ENCODE results near the gene CDKAL1.

The CDKAL1 gene

DNA sequence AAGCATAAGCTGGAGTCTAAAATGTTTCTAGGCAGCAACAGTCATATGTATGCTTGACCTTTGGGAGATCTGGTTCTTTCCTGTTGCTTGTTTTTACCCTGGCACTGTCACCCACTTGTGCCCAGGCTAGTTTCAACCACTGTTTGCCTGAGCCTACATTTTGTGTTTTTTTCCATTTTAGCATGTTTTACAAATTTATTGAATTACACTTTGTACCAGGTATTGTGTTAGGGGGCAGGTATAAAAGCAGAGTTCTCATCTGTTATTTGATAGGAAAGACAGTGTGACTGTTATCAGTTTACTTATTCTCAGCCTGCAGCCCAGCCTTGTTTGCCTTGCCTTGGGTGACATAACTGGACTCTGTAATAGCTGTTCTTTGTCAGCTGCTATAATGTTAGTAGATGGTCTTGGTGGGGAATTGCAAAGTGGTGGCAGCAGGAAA, 147.0 kb downstream of the CDKAL1 start:
- DNase-seq (ENCODE audit: low read depth) = no peak

DNA sequence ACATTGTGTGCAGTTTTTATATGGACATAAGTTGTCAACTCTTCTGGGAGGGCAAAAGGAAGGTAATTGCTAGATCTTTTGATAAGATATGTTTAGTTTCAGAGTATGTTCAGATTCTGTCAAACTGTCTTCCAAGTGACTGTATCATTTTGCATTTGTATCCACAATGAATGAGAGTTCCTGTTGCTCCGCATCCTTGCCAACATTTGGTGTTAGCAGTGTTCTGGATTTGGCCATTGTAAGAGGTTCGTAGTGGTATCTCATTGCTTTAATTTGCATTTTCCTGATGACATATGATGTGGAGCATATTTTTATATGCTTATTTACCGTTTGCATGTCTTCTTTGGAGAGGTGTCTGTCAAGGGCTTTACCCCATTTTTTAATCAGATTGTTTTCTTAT, 150.2 kb downstream of the CDKAL1 start:
- no peak for DNase-seq (ENCODE audit: low read depth)

DNA sequence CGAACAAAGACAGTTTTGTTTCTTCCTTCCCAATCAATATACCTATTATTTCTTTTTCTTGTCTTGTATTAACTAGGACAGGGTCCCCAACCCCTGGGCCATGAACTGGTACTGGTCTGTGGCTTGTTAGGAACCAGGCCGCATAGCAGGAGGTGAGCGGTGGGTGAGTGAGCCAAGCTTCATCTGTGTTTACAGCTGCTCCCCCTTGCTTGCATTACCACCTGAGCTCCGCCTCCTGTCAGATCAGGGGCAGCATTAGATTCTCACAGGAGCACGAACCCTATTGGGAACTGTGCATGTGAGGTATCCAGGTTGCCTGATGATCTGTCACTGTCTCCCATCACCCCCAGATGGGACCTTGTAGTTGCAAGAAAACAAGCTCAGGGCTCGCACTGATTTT, 151.9 kb downstream of the CDKAL1 start:
- DNase-seq (ENCODE audit: low read depth) = no peak

DNA sequence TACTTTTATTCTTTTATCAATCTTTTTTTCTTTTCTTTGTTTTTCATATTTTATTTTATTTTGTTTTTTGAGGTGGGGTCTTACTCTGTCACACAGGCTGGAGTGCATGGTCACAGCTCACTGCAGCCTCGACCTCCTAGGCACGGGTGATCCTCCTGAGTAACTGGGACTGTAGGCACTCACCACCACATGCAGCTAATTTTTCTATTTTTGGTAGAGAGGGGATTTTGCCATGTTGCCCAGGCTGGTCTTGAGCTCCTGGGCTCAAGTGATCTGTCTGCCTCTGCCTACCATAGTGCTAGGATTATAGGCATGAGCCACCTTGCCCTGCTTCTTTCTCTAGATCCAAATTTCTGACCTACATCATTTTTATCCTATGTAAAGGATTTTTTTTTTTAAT, 153.2 kb downstream of the CDKAL1 start:
- DNase-seq (ENCODE audit: low read depth) = no peak

GRCh38 chr6:20688710-20689500, 154.6 kb downstream of the CDKAL1 start:
- DNase-seq (ENCODE audit: low read depth) = no peak

DNA sequence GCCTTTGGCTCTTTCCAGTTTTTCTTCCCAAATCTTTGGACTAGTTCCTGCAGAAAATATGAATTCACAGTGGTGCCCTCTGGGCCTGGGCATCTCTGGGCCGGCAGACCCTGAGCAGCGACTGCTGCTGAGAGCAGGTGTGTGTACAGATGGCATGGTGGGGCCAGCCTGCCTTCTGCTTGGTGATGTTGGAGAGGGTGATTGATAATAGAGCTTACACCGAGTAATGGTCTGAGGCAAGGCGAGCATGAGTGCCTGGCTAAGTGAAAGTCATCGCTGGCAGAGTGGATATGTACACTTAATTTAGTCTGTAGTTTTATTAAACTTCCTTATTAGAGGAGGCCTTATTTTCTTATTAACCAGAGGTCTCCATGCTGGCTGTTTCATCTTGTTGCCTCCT, 156.9 kb downstream of the CDKAL1 start:
- DNase-seq (ENCODE audit: low read depth) = no peak

DNA sequence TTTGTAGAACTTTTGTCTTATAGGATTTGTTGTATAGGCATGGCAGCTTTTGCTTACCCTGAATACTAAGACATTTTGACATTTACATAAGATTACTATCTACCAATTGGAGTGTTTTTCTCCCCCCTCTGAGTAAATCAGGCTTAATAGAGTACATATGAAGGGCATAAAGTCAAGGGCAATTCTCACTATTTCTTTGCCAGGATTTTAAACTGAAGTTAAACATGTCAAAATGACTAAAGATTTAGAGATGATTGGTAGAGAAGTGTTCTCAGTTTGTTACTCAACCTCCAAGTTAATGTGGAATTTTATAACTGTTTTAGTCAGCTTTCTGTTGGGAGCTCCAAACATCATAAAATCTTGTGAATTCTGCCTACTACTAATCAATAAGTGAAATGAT, 157.8 kb downstream of the CDKAL1 start:
- DNase-seq (ENCODE audit: low read depth) = no peak

GRCh38 chr6:20693466-20694063, 159.3 kb downstream of the CDKAL1 start:
- DNase-seq (ENCODE audit: low read depth) = no peak

DNA sequence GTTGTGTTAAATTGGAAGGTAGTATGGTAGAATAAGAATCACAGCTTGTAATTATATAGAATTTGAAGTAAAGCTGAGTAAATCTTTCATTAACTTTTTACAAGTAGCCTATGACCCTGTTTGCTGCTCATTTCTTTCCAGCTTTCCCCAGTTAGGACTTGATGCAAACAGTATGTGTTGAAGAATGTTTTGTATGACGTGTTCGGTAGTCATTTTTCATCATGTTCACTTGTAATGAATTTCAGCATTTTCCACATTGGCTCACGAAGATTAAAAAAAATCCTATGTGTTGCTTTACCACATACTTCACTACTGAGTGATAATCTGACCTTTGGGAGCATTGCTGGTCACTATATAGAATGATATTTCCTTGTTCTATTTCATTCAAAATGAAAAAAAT, 162.4 kb downstream of the CDKAL1 start:
- no peak for DNase-seq (ENCODE audit: low read depth)

GRCh38 chr6:20698675-20699074, 164.4 kb downstream of the CDKAL1 start:
- no peak for DNase-seq (ENCODE audit: low read depth)

DNA sequence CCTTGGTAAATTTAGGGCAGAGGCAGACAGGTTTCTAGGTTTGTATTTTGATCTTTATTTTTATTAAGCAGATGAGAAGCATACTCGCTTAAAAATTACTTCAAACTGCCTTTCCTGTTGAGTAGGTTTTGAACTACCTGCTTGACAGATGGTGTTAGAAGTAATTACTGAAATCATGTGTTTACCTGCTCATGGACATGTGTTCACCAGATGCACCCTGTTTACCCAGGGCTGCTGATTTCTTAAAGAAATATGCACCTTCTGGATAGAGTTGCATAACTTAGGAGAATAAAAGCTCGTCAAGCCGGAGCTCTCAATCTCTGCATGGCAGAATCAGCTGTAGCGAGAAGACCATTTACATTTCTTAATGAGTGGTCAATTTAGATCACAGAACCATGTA, 165.1 kb downstream of the CDKAL1 start:
- no peak for DNase-seq (ENCODE audit: low read depth)

- DNase-seq (ENCODE audit: low read depth) = no peak
Measured at GRCh38 chr6:20700375-20700774, 166.1 kb downstream of the CDKAL1 start.

GRCh38 chr6:20702366-20702765, 168.1 kb downstream of the CDKAL1 start:
- DNase-seq (ENCODE audit: low read depth) = no peak

- no peak for DNase-seq (ENCODE audit: low read depth)
Measured at GRCh38 chr6:20703049-20703448, 168.8 kb downstream of the CDKAL1 start.

DNA sequence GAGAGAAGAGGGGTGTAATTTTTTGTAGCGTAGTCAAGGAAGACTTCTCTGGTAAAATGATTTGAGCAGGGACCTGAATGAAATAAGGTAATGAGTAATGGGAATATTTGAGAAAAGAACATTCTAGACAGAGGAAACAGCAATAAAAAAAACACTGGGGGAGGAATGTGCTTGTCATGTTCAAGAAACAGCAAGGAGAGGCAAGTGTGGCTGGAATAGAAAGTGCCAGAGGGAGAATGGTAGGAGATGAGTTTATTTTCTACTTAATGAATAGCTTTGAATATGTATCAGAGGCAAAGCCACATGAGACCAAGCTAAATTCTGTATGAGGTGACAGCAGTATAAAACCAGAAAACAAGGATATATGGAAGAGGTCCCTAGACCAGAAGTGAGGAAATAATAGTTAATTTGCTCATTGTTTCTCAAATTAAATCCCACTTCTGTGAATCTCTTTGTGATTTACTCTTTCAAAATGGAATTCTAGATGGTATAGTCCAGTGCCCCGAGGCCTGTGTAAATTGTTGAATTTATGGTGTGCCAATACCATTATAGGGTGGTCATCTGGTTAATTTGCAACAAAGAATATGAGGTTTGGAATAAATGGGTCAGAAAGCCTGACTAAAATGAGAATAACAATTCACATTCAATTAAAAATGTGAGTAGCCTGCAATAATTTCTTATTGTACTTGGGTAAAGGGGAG, 170.2 kb downstream of the CDKAL1 start:
- DNase-seq (ENCODE audit: low read depth) = no peak

GRCh38 chr6:20705741-20706140, 171.5 kb downstream of the CDKAL1 start:
- DNase-seq (ENCODE audit: low read depth) = no peak

GRCh38 chr6:20706238-20706938, 172.1 kb downstream of the CDKAL1 start:
- no peak for DNase-seq (ENCODE audit: low read depth)

- no peak for DNase-seq (ENCODE audit: low read depth)
Measured at GRCh38 chr6:20706939-20707485, 172.8 kb downstream of the CDKAL1 start.

DNA sequence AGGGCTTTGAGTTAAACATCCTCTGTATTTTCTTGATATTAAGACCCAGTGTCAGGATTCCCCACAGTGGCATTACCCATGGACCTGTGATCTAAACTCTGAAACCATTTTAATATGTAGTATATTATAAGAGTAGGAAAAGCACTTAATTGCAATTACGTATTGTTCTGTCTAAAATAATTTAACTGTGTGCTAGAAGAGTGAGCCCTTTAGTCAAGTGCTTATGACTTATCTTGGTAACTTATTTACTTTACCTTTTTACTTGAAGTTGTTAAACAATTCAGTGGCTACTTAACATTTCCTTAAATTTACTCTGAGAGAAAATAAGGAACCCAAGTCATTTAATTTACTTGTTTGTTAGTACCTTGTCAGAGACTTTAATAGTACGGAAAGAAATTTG, 173.6 kb downstream of the CDKAL1 start:
- no peak for DNase-seq (ENCODE audit: low read depth)

DNA sequence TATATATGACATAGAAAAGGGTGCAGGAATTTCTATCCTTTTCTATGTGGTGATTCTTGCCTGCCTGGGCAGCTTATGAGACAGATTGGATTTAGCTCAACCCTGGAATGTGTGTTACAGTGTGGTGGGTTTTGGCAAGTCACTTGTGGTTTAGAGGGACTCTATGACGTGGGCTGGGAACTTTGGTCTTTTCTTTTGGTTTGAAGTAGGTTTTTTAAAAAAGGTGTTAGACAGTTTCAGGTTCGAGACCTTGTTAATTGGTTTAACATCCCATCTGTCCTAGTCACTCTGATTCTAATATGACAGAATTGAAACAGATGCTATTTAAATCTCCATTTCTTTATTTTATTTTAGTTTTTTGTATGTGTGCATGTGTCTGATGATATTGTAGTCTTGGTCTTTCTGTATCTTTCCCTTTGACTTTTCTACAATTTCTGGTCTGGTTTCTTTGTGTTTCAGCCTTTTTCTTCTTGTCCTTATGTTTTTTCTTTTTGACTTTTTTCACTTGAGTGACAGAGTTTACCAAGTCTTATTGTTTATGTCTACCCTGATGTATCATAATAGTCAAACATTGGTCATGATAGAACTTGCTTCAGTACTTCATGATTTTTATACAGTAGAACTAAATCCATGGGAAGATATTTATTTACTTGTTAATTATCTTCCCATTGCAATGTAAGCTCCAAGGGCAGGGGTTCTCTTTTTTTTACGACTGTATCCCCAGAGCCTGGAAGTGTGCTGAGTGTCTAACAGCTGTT, 174.3 kb downstream of the CDKAL1 start:
- DNase-seq (ENCODE audit: low read depth) = peak; percentile 16

GRCh38 chr6:20709451-20709850, 175.2 kb downstream of the CDKAL1 start:
- DNase-seq (ENCODE audit: low read depth) = no peak

DNA sequence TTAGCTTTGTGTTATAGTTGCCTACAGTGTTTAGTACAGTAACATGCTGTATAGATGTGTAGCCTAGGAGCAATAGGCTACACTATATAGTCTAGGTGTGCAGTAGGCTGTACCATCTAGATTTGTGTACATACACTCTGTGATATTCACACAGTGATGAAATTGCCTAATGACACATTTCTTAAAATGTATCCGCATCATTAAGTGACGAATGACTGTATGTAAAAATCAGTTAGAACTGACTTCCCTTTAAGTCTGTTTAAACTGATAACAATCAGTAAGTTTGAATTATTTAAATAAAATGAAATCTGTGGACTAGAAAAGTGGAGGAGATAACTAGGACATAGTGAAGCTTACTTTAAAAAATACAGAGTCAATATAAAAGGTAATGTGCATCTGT, 176.1 kb downstream of the CDKAL1 start:
- DNase-seq (ENCODE audit: low read depth) = no peak

Data from stimulated activated CD8-positive, alpha-beta memory T cell treated with anti-CD3 and anti-CD28 coated beads, Interleukin-4, amount 100 ng/mL, for 24 hours (primary cell).